ENCODE data around the gene CD22. TPM values are rescaled to one million over a fixed set of nuclear protein-coding genes. Genes with fewer than 3 reads are reported as not detected.
"Not testable (repeated sequence)": the region's sequence is repeated elsewhere in the genome, so short reads cannot be mapped to it uniquely, and the experiment has no call there.

The CD22 gene
- under 1 TPM in 1 of 2 experiments, not detected in 1; 0.21 TPM for total RNA-seq

DNA sequence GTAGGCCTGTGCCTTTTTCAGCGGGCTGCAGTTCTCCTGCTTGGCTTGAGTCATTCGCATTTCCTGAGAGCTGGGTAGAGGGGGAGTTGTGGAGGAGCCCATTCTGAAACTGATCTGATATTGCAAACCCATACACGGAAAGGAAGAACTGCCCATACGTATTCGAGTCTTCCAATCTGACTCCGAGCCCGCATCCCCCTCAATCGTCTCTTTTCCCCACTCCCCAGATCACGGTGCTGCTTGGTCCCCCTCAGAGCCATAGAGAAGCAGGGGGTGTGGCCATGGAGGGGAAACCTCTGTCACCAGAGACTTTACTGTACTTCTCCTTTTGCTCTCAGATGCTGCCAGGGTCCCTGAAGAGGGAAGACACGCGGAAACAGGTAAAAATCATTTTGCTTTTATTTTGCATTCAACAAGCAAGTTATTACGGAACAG lies at the start of gene CD22:
Gene CD22 (plus strand): TSS at position 337 of the 435 bp plus-strand sequence. CDS start 2,854 bp downstream, outside the sequence.
- no peak within 1 kb of the TSS for H3K27ac Mint-ChIP-seq
- DNase-seq: no peak
- no peak within 1 kb of the TSS for H3K4me3 Mint-ChIP-seq
- CTCF ChIA-PET: interaction anchor here (0.6 to 1.2 kb wide), 2 partner anchors 11 to 153 kb away, joined by 3 read pairs; no protein-coding TSS in a partner anchor
- POLR2A ChIA-PET: no interaction called here
- peaks cover 18% of the 10 kb centered on the region for H3K4me1 Mint-ChIP-seq
- no peaks in the 10 kb centered on the region for H3K9me3 Mint-ChIP-seq
- H3K36me3 Mint-ChIP-seq (ENCODE audit: low read depth): no peaks in the 10 kb centered on the region
- peaks cover 7% of the 10 kb centered on the region for H3K27me3 Mint-ChIP-seq

DNA sequence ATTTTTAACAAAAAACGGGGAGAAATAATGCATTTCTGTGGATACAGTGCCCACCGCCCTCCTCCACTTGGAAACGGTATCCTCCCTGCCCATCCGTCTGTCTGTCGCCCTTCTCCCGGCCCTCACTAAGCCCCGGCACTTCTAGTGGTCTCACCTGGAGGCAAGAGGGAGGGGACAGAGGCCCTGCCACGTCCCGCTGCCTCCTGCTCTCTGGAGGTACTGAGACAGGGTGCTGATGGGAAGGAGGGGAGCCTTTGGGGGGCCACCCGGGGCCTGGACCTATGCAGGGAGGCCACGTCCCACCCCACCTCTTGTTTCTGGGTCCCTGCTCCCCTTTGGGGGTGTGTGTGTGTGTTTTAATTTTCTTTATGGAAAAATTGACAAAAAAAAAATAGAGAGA lies 49.6 kb upstream of the CD22 start:
- peak overlapping the region; percentile 25 for H3K27ac Mint-ChIP-seq
- H3K4me1 Mint-ChIP-seq: no peaks in the 10 kb centered on the region
- CTCF ChIA-PET: interaction anchor here (1.0 kb wide), 1 partner anchor 10 kb away, joined by 3 read pairs; no protein-coding TSS in a partner anchor
- H3K27me3 Mint-ChIP-seq: peaks cover 16% of the 10 kb centered on the region
- no peak overlapping the region for H3K4me3 Mint-ChIP-seq
- peaks cover 14% of the 10 kb centered on the region for H3K36me3 Mint-ChIP-seq (ENCODE audit: low read depth)
- no peaks in the 10 kb centered on the region for H3K9me3 Mint-ChIP-seq
- DNase-seq: no peak
- POLR2A ChIA-PET: no interaction called here

GRCh38 chr19:35279985-35280821 lies 48.8 kb upstream of the CD22 start:
- Mint-ChIP-seq H3K27ac (peak overlapping the region; percentile 25), H3K27me3 (peaks cover 16% of the 10 kb centered on the region), H3K4me3 (no peak overlapping the region), H3K36me3 (ENCODE audit: low read depth) (peaks cover 10% of the 10 kb centered on the region), H3K4me1 (no peaks in the 10 kb centered on the region), H3K9me3 (no peaks in the 10 kb centered on the region)
- POLR2A ChIA-PET: interaction anchor here (0.6 kb wide), 1 partner anchor 55 kb away, joined by 3 read pairs; no protein-coding TSS in a partner anchor
- CTCF ChIA-PET: interaction anchor here (0.6 to 1.0 kb wide), 2 partner anchors 11 to 235 kb away, joined by 3 read pairs; no protein-coding TSS in a partner anchor
- DNase-seq: no peak

GRCh38 chr19:35281303-35281702 lies 47.7 kb upstream of the CD22 start:
- H3K4me1 Mint-ChIP-seq: no peaks in the 10 kb centered on the region
- peaks cover 16% of the 10 kb centered on the region for H3K27me3 Mint-ChIP-seq
- POLR2A ChIA-PET: no interaction called here
- DNase-seq: no peak
- no peak overlapping the region for H3K4me3 Mint-ChIP-seq
- peaks cover 4% of the 10 kb centered on the region for H3K36me3 Mint-ChIP-seq (ENCODE audit: low read depth)
- no peaks in the 10 kb centered on the region for H3K9me3 Mint-ChIP-seq
- CTCF ChIA-PET: interaction anchor here (0.6 to 1.0 kb wide), 2 partner anchors 10 to 233 kb away, joined by 3 read pairs; no protein-coding TSS in a partner anchor
- H3K27ac Mint-ChIP-seq: no peak overlapping the region

GRCh38 chr19:35284153-35285094 lies 44.6 kb upstream of the CD22 start:
- H3K36me3 Mint-ChIP-seq (ENCODE audit: low read depth): peaks cover 2% of the 10 kb centered on the region
- CTCF ChIA-PET: interaction anchor here (0.7 to 3.0 kb wide), 6 partner anchors 9 to 648 kb away, joined by 3 to 12 read pairs (median 3); no protein-coding TSS in a partner anchor
- no peaks in the 10 kb centered on the region for H3K4me1 Mint-ChIP-seq
- no peak overlapping the region for H3K4me3 Mint-ChIP-seq
- peaks cover 16% of the 10 kb centered on the region for H3K27me3 Mint-ChIP-seq
- POLR2A ChIA-PET: no interaction called here
- H3K27ac Mint-ChIP-seq: no peak overlapping the region
- no peaks in the 10 kb centered on the region for H3K9me3 Mint-ChIP-seq
- no peak for DNase-seq

DNA sequence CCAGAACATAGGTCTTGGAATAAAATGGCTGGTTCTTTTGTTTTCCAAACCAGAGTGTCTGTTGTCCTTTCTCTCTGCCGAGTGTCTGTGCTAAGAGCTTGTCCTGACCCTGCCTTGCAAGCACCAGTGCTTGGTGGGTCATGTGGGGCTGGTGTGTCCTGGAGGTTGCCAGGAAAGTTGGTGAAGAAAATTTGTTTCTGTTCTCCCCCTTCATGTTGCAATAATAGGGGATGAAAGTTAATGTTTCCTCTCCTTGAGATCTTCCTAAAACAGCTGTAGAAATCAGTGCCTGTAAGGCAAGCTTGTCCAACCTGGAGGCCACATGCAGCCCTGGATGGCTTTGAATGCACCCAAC lies 43.9 kb upstream of the CD22 start:
- H3K36me3 Mint-ChIP-seq (ENCODE audit: low read depth): no peaks in the 10 kb centered on the region
- no peak overlapping the region for H3K4me3 Mint-ChIP-seq
- CTCF ChIA-PET: interaction anchor here (0.7 to 3.0 kb wide), 5 partner anchors 10 to 648 kb away, joined by 3 to 12 read pairs (median 3); no protein-coding TSS in a partner anchor
- POLR2A ChIA-PET: no interaction called here
- no peak overlapping the region for H3K27ac Mint-ChIP-seq
- no peaks in the 10 kb centered on the region for H3K9me3 Mint-ChIP-seq
- peaks cover 16% of the 10 kb centered on the region for H3K27me3 Mint-ChIP-seq
- no peaks in the 10 kb centered on the region for H3K4me1 Mint-ChIP-seq
- no peak for DNase-seq

DNA sequence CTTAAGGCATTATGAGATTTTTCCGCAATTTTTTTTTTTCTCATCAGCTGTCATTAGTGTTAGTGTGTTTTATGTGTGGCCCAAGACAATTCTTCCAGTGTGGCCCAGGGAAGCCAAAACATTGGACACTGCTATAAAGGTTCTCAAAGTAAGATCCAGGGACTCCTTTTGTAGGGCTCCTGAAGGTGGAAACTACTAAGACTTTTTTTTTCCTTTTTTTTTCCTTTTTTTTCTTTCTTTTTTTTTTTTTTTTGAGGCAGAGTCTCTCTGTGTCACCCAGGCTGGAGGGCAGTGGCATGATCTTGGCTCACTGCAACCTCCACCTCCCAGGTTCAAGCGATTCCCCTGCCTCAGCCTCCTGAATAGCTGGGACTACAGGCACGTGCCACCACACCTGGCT lies 43.5 kb upstream of the CD22 start:
- CTCF ChIA-PET: interaction anchor here (0.7 to 3.0 kb wide), 5 partner anchors 10 to 647 kb away, joined by 3 to 12 read pairs (median 3); no protein-coding TSS in a partner anchor
- H3K27me3 Mint-ChIP-seq: peaks cover 16% of the 10 kb centered on the region
- H3K4me1 Mint-ChIP-seq; H3K9me3 Mint-ChIP-seq; POLR2A ChIA-PET; H3K27ac Mint-ChIP-seq; H3K4me3 Mint-ChIP-seq; H3K36me3 Mint-ChIP-seq (ENCODE audit: low read depth); DNase-seq: not testable (repeated sequence)

DNA sequence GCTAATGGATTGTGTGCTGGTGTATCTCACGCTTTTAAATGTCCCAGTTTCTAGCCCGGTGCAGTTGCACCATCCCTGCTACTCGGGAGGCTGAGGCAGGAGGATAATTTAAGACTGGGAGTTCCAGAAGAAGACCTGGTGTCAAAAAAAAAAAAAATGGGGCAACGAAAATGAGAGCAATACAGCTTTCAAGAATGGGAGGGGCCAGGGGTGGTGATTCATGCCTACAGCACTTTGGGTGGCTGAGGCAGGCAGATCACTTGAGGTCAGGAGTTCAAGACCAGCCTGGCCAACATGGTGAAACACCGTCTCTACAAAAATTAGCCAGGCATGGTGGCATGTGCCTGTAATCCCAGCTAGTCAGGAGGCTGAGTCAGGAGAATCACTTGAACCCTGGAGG lies 42.9 kb upstream of the CD22 start:
- H3K4me1 Mint-ChIP-seq; POLR2A ChIA-PET; H3K4me3 Mint-ChIP-seq; H3K27ac Mint-ChIP-seq; DNase-seq; H3K36me3 Mint-ChIP-seq (ENCODE audit: low read depth); H3K9me3 Mint-ChIP-seq: not testable (repeated sequence)
- CTCF ChIA-PET: interaction anchor here (3.0 kb wide), 1 partner anchor 9 kb away, joined by 12 read pairs; no protein-coding TSS in a partner anchor
- H3K27me3 Mint-ChIP-seq: peaks cover 16% of the 10 kb centered on the region

- Mint-ChIP-seq H3K36me3 (ENCODE audit: low read depth) (no peaks in the 10 kb centered on the region), H3K27me3 (peaks cover 9% of the 10 kb centered on the region), H3K4me3 (no peak overlapping the region), H3K4me1 (no peaks in the 10 kb centered on the region), H3K27ac (no peak overlapping the region), H3K9me3 (no peaks in the 10 kb centered on the region)
- DNase-seq: no peak
- ChIA-PET CTCF (interaction anchor here (3.0 kb wide), 1 partner anchor 8 kb away, joined by 12 read pairs; no protein-coding TSS in a partner anchor), POLR2A (no interaction called here)
These were observed 41.3 kb upstream of the CD22 start for GRCh38 chr19:35287713-35288112.

- no peak for DNase-seq
- Mint-ChIP-seq H3K4me1 (no peaks in the 10 kb centered on the region), H3K27me3 (peaks cover 4% of the 10 kb centered on the region), H3K36me3 (ENCODE audit: low read depth) (no peaks in the 10 kb centered on the region), H3K4me3 (no peak overlapping the region), H3K9me3 (no peaks in the 10 kb centered on the region), H3K27ac (no peak overlapping the region)
- ChIA-PET POLR2A (no interaction called here), CTCF (no interaction called here)
These were observed 40.7 kb upstream of the CD22 start for GRCh38 chr19:35288331-35288730.

DNA sequence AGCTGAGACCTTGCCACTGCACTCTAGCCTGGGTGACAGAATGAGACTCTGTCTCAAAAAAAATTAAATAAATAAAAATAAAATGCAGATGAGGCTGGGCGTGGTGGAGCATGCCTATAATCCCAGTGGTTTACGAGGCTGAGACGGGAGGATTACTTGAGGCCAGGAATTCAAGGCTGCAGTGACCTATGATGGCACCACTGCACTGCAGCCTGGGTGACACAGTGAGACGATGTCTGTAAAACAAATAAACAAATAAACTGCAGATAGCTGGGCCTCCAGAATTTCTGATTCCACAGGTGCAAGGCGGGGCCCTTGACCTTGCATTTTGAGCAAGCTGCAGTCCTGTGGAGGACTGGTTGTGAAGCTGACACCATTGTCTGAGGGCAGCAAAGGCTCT lies 40.1 kb upstream of the CD22 start:
- DNase-seq: no peak
- POLR2A ChIA-PET: no interaction called here
- CTCF ChIA-PET: interaction anchor here (1.0 kb wide), 1 partner anchor 206 kb away, joined by 5 read pairs; no protein-coding TSS in a partner anchor
- Mint-ChIP-seq H3K27me3 (peaks cover 2% of the 10 kb centered on the region), H3K9me3 (no peaks in the 10 kb centered on the region), H3K36me3 (ENCODE audit: low read depth) (no peaks in the 10 kb centered on the region), H3K4me3 (no peak overlapping the region), H3K27ac (no peak overlapping the region), H3K4me1 (no peaks in the 10 kb centered on the region)

- POLR2A ChIA-PET: no interaction called here
- H3K4me3 Mint-ChIP-seq: no peak overlapping the region
- DNase-seq: no peak
- CTCF ChIA-PET: interaction anchor here (0.9 to 1.6 kb wide), 2 partner anchors 9 to 16 kb away, joined by 3 to 5 read pairs; no protein-coding TSS in a partner anchor
- H3K9me3 Mint-ChIP-seq: no peaks in the 10 kb centered on the region
- H3K27me3 Mint-ChIP-seq: no peaks in the 10 kb centered on the region
- no peaks in the 10 kb centered on the region for H3K36me3 Mint-ChIP-seq (ENCODE audit: low read depth)
- peaks cover 1% of the 10 kb centered on the region for H3K4me1 Mint-ChIP-seq
- no peak overlapping the region for H3K27ac Mint-ChIP-seq
These were observed 38.4 kb upstream of the CD22 start for GRCh38 chr19:35290381-35291127.
